Mammary epithelial cell (primary cell): Measurements from ENCODE around the gene UNC79.

Source experiments
- CTCF ChIP-seq, 2 donors: IDR thresholded peaks in 1 of 2; conservative IDR thresholded peaks in 1 of 2; 2 replicates each; pipeline ENCODE4 v1.5.1; 2011 to 2012; ENCODE audit warnings: inconsistent platforms in 2 of 2, low read length in 2 of 2, mild to moderate bottlenecking in 2 of 2, control low read depth in 1 of 2, low read depth in 1 of 2; ENCODE audit not compliant: insufficient read depth in 1 of 2; ENCODE audit errors: extremely low read depth in 1 of 2
- EZH2 ChIP-seq: IDR thresholded peaks from 2 replicates; pipeline ENCODE4 v1.6.1; 2012; ENCODE audit warnings: low read length, inconsistent platforms, borderline replicate concordance

GRCh38 chr14:93729993-93730392 is 299.3 kb downstream of the UNC79 start:
- TF ChIP-seq CTCF (conservative IDR thresholded peaks at IDR 0.05 in 1 of 2, IDR thresholded peaks at IDR 0.05 in 1 of 2; ENCODE audit: extremely low read depth in 1 of 2, insufficient read depth in 1 of 2, low read depth in 1 of 2, low read length in 2 of 2), result no peak
- TF ChIP-seq EZH2, result no peak
